Kasumi-1 (cell line): ENCODE data around the gene PRRT1B.
"Not testable (repeated sequence)": the region's sequence is repeated elsewhere in the genome, so short reads cannot be mapped to it uniquely, and the experiment has no call there.

Experiments
- DNase-seq, 2 experiments: peaks; one replicate each; lab custom pipeline; 2025; lab: John Stamatoyannopoulos, UW

The PRRT1B gene

DNA sequence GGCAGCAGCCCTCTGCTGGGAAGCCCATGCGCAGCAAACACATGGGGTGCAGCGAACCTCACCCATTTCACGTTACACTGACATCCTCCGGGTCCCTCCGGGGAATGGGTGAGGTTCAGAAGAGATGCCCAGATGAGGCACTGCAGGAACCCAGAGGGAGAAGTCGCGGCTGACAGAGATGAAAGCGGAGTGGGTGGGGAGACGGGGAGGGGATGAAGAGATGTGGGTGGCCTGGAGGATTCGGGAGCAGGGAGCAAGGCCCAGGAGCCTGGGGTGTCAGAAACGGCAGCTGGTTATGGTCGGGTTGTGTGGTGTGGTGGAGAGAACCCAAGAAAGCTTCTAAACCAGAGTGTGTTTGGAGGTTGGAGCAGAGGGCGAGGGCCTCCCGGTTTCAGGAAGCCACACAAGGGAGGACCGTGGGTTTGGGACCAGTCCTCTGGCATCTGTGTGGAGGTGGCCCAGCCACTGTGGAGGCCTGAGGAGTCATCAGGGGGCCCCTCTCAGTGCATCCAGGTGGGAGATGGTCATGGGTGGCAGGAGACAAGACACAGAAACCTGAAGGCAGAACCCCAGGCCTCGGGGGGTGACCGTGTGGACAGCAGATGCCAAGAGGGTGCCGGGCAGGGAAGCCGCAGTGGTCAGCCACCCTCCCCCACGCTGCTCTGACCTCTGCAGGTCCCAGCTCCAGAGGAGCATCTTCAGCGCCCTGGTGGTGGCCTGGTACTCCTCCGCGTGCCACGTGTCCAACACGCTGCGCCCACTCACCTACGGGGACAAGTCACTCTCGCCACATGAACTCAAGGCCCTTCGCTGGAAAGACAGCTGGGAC, 22.9 kb upstream of the PRRT1B start:
- DNase-seq: no peak

DNA sequence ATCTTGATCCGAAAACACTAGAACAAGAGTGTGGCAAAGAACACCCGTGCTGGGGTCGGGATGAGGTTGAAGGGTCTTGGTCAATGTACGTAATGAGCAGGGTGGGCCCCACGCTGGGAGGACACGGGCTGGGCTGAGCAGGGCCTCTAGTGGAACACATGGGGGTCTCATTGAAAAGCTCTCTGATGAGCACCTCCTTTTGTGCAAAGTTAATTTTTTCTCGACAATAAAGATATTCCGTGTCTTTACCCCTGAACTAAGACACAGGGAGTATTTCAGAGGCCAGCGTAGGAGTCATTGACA, 22.3 kb upstream of the PRRT1B start:
- no peak for DNase-seq

DNA sequence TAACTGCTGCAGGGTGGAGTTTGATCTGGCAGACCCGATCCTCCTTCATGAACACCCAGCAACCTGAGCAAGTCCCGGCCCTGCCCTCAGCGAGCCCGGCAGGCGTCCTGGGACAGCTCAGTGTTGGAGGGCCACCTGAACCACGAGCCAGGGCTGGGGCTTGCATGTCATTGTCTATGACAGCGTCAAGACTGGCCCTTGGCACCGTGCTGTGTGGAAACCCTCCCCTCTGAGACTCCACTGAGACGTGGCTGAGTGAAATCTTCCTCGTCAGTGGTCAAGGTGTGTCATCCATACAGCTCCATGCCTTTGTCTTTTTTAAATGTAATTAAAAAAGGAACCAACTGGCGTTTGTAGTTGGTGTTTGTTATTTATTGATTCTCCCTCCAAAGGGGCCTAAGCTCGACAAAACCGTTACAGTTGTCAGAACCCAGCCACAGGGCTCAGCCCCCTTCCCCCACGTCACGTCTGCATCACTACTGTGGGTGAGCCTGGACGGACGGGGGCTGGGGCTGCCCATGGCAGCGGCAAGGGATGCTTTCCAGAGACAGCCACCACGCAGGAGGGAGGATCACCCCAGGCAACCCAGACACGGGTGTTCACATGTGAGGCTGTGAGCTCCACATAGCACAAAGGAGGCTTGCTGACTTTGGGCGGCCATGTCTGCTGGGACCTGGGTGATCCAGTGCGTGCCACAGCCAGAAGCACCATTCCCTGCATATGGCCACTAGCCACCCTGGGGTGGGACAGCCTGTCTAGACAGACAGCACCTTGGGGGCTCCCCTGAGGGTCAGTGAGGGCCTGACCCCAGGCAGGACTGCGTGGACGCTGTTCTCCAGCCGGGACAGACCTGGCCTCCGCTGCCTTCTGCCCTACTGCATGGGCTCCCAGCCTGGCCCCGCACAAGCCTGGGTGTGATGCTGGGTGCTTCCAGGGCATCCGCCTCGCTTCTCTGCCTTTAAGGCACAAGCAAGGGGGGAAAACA, 21.6 kb upstream of the PRRT1B start:
- DNase-seq: no peak

DNA sequence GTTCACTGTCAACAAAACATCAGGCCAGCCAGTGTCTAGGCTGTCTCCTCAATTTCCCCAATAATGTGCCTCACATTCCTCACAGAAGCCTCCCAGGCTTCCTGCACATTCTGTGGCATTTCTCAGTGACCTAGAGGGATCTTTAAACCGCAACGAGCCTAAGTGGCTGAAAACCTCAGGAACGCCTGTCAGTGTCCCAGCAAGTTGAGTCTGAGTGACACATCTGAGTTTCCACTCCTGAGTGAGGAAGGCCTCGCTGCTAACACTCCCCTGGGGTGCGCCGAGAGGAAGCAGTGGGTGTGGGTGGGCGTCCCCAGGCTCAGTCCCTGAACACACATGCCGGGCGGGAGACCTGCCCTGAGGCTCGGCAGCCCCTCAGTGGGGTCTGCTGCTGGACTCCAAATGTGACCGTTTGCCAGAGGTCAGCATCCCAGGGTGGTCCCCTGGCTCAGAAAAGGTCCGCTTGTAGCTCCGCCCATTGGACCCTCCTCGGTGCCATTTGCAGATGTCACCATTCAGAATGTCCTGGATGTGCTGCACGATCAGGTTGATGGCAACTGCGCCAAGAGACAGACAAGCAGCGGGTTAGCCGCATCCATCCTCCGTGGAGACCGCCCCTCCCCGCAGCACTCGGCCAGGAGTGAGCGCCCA, 20.5 kb upstream of the PRRT1B start:
- no peak for DNase-seq

DNA sequence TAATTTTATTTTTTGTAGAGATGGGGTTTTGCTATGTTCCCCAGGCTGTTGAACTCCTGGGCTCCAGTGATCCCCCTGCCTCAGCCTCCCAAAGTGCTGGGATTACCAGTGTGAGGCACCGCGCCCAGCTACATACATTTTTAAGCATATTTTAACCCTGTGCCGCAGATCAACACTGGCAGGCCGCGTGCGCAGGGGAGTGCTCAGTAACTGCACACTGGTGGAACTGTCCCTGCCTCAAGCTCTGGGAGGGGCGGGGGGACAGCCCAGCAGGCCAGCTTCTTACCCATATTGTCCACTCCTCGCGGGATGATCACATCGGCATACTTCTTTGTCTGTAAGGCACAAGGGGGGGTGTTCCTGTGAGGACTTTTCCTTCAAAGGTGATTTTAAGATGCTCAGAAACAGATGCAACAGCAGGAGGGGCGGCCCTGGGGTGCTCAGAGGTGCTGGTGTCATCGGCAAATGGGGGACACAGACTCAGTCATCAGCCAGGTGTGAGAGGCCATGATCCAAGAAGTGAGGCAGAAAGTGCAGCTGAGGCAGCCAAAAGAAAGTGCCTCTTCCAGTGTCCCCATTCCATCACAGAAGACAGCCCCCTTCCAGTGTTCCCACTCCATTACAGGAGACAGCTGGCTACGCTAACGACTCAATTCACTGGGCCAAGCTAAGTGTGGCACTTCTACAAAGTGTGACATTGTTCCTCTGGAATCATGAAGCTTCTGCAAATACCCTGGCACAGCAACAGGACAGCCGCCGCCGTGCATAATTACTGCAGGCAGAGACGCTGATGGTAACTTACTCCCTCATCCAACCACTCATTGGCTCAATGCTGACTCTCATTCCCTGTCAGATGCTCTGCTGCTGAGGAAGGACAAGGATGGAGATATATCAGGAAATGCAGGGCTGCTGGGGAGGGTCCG, 19.4 kb upstream of the PRRT1B start:
- DNase-seq: no peak

DNA sequence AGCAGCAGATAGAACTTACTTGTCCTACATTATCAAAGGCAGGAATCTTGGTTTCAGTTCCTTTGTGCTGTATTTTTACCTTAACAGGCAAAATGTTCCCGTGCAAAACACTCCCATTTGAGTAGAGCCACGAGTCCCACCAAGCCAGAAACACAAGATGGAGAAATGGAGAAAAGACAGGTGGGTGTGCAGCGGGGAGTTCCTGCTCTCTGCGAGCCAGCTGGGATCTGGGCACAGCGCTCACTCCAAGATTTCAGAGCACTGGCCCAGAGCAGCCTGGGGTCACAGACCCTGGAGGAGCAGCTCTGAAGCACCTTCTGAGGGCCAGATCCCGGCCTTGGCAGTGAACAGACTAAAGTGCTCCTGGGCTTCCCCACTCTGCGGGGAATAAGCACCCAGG, 17.1 kb upstream of the PRRT1B start:
- DNase-seq: no peak

DNA sequence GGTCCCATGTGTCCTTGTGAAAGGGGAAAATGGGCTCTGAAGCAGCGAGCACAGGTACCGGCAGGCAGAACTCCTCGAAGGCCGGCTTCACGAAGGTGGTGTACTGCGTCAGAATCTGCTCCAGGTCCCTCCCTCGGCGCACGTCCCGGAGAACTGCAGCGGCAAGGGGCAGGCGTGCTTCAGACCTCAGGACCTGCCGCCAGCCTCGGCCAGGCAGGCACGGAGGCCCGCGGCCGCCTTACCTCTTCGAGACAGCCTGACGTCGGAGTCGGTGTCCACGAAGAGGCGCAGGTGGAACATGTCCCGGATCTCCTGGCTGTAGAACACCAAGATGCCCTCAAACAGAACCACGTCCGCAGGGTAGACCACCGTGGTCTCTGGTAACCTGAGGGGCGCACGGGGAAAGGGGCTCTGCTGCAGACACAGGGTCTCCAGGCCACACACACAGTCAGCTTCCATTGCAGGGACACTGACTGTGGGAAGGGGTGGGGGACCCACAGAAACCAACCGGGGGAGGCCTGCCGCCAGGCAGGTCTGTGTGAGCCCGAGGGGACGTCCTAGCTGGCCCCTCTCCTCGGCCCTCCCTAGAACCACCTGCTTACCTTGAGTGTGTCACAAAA, 16.3 kb upstream of the PRRT1B start:
- no peak for DNase-seq

DNA sequence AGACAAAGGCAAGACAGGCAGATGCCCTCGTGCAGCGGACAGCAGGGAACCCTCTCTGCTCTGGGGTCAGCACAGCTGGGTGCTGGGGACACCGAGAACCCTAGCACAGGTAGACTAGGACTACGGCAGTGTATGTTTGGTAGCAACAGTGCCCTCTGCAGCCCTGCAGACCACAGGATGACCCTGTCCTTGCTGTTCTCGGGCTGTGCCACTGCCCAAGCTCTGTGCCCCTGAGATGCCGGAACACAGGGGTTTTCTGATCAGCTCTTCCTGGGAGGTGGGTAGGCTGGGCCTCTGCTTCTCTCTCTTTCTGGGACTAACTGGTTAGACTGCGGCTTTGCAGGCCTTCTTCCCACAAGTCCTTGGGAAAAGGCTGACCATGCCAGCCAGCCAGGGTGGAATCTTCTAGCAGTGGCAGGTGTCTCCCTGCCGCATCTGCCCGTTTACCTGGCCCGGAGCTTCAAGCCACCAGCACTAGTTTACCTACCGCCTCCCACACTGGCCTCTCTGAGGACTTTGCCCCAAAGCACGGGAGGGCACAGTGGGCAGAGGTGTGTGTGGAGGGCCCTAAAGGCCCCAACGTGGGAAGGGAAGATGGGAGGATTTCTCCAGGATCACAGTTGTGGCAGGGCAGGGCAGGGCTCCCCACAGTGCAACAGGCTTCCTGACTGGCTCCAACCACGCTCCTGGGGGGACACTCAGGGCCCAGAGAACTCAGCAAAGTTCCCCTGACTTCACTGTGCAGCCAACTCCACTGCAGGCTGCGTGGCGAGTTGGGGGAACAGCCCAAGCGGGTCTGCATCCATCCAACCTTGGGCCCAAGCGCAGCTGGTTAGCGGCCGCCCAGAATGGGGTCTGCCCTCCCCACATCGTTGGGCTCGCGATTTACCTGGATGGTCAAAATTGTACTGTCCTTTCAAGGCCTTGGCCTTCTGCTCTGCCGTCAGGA, 15.5 kb upstream of the PRRT1B start:
- DNase-seq: no peak

DNA sequence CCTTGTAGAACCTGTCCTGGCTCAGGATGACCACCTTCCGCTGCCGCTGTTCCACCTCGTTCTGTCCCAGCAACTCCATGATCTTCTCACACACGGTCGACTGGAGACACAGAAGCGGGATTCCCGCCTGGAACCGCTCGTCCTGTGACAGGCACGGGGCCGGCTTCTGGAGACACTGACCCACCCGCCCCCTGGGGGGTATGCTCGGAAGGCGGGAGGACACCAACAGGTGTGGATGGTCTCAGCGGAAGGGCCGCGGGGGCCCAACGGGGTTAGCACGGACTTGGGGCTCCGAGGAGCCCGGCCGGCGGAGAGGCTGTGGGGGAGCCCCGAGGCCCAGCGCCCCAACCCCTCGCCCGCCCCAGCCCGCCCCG, 14.8 kb upstream of the PRRT1B start:
- DNase-seq: peak in 1 of 2 experiments; percentile 10

DNA sequence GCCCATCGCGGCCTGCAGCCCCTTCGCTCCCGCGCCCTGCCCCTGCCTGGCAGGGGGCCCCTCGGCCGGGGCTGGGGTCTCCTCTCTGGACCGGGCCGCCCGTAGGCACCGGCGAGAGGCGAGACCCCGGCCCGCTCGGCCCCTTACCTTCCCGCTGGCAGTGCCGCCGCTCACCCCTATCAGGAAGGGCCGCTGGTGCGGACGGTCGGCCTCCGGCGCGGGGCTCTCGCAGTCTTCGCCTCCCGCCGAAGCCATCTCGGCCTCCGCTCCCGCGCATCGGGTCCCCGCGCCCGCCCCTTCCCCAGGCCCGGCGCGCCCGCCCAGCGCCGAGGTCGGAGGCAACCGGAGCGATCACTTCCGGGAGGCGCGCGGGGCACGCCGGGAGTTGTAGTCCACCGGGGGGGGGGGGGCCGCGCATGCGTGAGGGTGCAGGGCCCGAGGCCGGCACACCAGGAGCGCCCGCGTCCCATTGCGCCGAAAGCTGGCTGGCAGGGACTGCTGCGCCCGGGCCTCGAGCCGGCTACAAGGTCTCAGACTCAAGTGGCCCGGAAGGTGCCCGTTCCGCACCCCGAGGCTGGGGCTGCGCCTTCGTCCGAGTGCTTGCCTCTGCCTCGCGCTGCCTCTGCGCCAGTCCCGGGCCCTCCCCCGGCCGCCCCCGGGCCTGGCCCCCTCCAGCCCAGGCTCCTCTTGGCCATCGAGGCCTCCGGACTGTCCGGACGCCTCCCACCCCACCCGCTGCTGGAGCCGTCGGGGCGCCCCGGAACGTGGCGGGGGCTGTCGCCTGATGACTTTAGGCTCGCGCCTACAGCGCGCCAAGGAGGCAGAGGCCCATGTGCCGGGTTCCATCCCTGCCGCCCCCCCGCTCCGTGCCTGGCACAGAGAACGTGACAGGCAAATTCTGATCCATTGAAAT, 14.1 kb upstream of the PRRT1B start, which contains the start of gene UCK1:
TSS of gene UCK1 (minus strand) at position 344 of the 913 bp plus-strand sequence. CDS start at position 255, 89 bp downstream.
- peak; percentile 55 to 68 for DNase-seq

DNA sequence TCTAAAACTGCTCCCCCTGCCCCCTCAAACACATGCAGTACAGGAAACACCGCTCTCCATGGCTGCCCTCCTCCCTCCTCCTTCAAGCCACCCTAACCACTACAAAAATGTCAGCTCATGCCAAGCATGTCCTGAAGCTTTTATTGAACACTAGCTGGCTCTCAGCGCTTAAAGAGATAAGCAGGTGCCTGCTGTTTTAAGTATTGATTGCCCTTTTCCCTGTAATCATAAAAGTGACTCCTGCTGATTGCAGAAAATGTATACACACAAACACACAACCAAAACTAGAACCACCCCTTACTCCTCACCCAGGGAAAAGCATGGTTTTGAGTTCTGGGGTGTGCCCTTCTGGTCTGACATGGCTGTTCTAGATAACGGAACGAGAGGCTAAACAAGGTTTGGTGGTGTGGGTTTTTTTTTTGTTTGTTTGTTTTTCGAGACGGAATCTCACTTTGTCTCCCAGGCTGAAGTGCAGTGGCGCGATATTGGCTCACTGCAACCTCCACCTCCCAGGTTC, 10.5 kb upstream of the PRRT1B start:
- DNase-seq: peak; percentile 12 to 33

DNA sequence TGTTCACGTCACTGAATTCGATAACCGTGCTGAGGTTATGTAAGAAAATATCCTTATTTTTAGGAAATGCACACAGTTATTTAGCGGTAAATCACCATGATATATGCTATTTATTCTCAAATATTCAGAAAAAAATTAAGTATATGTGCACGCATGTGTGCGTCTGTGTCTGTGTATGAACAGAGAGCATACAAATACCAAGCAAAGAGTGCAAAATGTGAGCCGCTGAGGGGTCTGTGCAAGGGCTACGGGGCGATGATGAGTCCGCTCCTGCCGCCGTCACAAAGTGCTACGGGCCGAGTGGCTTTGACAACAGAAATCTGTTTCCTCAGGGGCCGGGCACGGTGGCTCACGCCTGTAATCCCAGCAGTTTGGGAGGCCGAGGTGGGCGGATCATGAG, 7.4 kb upstream of the PRRT1B start:
- no peak for DNase-seq

DNA sequence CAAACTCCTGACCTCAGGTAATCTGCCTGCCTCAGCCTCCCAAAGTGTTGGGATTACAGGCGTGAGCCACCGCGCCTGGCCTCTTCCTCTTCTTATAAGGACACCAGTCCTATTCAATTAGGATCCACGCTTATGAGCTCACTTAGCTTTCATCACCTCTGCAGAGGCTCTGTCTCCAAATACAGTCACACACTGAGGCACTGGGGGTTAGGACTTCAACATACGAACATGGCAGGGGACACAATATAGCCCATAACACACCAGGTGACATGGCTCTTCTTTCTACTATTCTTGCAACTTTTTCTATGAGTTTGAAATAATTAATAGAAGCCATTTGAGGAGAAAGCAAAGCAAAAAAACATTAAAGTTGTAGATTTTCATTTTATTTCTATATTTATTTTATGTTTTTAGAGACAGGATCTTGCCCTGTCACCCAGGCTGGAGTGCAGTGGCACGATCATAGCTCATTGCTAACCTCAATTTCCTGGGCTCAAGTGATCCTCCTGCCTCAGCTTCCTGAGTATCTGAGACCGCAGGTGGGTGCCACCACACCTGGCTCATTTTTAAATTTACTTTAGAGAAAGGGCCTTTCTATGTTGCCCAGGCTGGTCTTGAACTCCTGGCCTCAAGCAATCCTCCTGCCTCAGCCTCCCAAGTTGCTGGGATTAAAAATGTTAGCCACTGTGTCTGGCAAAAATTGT, 6.0 kb upstream of the PRRT1B start:
- peak in 1 of 2 experiments; percentile 8 for DNase-seq

DNA sequence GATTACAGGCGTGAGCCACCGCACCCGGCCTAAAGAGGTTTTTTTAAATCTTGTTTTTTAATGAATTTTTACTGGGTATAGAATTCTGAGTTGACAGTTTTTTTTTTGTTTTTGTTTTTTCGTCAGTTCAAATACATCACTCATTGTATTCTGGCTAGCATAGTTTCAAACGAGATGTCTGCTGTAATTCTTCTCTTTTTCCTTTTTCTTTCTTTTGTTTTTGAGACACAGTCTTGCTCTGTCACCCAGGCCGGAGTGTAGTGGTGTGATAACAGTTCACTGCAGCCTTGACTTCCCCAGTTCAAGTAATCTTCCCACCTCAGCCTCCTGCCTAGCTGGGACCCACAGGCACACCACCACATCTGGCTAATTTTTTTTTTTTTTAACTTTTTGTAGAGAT, 2.2 kb upstream of the PRRT1B start:
- peak in 1 of 2 experiments; percentile 9 for DNase-seq

DNA sequence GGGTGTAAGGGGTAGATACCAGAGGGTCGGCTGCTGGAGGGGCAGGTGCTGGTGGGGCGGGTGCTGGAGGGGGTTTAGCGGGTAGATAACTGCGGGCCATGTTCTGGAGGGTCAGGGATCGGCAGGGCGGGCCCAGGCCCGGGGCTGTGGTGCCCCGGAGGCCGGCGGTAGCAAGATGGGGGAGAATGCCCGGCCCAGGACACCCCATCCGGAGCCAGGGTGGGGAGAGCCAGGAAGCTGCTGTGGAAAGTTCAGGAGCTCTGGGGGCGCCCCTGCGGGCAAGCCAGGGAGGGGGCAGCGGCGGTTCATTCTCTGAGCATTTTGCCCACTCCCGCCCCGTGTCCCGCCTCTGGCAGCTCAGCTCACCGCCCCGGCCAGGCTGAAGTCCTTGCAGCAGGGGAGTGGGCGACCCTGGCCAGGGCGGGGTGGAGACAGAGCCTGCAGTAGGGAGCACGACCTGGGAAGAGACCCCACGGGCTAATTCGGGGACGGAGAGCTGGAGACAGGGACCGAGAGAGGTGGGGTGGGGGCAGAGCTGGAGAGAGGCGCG, 538 bp downstream of the PRRT1B start:
- DNase-seq: no peak

DNA sequence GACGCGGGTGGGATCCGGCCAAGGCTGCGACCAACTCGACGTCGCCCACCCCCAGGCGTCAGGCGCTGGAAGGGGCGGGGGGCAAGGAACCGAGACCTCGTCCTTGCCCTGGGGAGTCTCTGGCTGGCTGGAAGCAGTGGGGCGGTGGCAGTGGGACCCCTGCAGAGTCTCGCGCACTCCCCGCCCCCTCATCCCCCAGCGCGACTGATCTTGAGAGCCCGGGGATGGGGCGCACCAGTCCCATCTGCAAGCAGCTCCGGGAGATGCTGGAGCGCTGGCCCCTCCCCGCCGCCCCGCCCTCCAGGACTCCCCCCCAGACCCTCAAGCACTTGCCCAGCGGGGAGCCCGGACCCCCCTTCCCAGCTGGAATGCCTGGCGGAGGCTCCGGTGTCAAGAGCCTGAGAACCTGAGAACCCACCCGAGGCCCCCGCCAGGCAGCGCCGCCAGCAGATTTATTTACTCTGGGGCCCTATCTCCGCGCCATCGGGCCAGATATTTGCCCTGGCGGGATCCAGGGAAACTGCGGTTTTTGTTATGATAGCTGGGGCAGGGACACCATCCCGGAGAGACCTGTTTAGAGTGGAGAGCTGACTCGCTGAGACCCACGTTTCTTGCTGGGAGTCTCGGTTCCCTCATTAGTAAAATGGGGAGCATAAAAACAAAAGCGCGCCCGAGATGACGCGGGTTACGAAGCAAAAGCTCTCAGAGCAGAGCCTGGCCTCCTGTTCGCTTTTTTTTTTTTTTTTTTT, 1.2 kb downstream of the PRRT1B start:
- DNase-seq: no peak

DNA sequence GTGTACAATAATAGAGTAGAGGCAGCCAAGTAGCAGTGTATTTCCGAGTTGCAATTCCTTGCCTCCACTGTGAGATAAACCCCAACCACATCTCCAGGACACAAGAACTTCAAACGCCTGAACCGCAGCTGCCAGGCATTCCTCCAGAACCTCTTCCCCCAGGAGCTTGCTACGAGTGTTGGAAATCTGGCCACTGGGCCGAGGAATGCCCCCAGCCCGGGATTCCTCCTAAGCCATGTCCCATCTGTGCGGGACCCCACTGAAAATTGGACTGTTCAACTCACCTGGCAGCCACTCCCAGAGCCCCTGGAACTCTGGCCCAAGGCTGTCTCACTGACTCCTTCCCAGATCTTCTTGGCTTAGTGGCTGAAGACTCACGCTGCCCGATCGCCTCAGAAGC, 3.9 kb downstream of the PRRT1B start:
- not testable (repeated sequence) for DNase-seq
